Measurements from ENCODE around the gene RAB39A.

- TF ChIP-seq CTCF (IDR thresholded peaks at IDR 0.05) (no peak), POLR2A (IDR thresholded peaks at IDR 0.05) (no peak)
Measured at GRCh38 chr11:107947904-107948303, 19.7 kb downstream of the RAB39A start.
